Stimulated activated CD4-positive, alpha-beta T cell treated with anti-CD3 and anti-CD28 coated beads, Interleukin-1b, Interleukin-23, amount 100 ng/mL, for 24 hours (primary cell): ENCODE measurements around the gene ENTPD1.
"Not testable (repeated sequence)": the region's sequence is repeated elsewhere in the genome, so short reads cannot be mapped to it uniquely, and the experiment has no call there.

Source experiments
- DNase-seq, 4 experiments: peaks; one replicate each; pipeline ENCODE4 v3.0.0-alpha.2; 2020; ENCODE audit warnings: low read depth in 4 of 4, low spot score in 1 of 4

The ENTPD1 gene, protein sequence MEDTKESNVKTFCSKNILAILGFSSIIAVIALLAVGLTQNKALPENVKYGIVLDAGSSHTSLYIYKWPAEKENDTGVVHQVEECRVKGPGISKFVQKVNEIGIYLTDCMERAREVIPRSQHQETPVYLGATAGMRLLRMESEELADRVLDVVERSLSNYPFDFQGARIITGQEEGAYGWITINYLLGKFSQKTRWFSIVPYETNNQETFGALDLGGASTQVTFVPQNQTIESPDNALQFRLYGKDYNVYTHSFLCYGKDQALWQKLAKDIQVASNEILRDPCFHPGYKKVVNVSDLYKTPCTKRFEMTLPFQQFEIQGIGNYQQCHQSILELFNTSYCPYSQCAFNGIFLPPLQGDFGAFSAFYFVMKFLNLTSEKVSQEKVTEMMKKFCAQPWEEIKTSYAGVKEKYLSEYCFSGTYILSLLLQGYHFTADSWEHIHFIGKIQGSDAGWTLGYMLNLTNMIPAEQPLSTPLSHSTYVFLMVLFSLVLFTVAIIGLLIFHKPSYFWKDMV

DNA sequence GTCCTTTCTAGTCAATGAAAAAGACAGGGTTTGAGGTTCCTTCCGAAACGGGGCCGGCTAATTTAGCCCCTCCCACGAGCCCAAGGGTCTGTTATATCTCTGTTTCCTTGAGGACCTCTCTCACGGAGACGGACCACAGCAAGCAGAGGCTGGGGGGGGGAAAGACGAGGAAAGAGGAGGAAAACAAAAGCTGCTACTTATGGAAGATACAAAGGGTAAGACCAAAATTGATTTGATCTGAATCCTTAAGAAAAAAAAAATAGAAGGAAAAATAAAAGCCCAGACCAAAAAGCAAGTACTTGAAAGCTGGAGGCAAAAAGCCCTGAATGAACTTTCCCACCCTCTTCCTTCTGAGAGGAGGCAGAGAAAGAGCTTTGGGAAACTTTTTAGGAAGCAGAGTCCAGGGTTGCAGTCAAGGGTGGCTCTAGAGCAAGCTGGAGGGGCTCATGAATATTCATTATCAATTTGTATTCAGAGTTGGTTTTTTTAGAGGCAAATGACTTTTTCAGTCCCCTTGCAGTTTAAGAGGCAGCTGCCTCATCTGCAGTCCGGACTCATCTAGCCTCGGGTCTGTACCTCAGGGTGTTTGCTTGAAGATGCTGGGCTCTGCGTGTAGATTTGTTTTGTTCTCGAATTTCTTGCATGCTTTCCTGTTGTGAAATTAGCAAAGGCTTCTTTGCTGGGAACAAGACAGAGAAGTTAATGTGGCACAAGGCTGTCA lies at the start of gene ENTPD1:
Gene ENTPD1, plus strand, starts transcription at position 123 of the 721 bp plus-strand sequence. Its CDS starts 77 bp downstream, at position 200.
- no peak for DNase-seq

DNA sequence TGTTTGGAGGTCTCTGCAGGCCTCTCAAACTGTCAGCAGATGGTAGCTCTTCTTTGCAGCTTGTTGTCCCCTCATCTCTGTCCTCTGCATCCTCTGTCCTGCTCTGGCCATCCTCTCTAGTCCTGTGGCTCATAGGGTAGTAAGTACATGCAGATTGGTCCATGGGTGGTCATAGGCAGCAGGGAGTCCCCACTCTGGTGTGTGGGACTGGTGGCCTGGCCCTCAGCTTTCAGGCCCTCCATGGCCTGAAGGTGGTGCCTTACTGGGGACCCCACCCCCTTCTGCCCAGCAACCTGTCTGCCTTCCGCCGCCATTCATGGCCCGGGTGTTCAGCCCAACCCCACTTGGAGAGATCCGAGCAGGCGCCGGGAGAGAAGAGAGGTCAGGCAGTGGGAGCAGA lies 49.4 kb upstream of the ENTPD1 start:
- DNase-seq = no peak

DNA sequence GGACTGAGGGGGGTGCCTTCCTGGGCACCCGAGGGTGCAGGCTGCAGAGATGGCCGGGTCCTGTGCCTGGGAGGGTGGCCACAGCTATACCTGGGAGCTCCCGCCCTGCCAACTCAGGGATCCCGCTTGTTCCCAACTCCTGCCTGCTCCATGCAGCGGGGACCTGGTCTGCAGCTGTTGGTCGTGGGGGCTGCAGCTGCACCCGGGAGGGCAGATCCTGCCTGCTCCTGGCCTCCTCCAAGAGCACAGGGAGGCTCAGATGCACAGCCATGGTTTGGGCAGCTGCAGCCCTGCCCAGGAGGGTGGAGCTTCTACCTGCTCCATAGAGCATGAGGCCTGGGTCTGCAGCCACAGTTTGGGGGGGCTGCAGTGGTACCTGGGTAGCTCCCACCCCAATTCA lies 49.0 kb upstream of the ENTPD1 start:
- DNase-seq = no peak

DNA sequence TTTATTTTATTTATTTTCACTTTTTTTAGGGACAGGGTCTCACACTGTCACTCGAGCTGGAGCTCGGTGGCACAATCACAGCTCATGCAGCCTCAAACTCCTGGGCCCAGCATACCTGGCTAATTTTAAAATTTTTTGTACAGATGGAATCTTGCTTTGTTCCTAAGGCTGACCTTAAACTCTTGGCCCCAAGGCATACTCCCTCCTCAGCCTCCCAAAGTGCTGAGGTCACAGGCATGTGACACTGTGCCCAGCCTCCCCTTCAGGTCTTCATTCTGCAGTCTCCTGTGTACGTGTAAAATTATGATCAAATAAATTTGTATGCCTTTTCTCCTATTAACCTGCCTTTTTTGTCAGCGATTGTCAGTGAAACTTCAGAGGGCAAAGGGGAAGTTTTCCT lies 44.5 kb upstream of the ENTPD1 start:
- no peak for DNase-seq

DNA sequence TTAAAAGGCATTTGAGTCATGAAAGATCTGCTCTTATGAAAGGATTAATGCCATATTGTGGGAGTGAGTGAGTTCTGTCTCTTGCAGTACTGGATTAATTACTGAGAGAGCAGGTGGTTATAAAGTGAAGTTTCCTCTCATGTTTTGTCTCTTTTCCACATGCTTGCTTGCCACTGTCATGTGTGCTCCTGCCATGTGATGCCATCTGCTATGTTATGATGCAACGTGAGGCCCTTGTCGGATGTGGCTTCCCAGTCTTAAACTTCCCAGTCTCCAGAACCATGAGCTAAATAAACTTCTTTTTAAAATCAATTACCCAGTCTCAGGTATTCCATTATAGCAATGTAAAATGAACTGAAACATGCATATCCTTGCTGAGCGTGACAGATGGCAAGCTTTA lies 39.5 kb upstream of the ENTPD1 start:
- no peak for DNase-seq

DNA sequence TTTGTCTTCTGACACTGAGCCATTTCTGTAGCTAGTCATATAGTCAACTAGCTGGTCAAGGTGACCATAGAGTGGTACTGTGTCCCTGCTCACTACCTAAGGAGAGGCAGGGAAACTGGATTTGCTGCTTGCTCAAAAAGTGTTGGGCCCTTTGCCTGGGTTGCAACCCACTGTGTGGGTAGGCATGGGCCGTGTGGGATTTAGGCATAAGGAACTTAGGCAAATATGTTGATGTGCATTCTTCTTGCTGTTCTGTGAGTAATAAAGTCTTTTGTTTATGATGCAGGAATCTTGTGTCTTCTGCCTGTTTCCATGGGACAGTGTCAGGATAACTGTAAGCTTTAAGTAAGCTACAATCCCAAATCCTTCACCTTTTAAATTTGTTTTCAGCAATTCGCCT lies 39.1 kb upstream of the ENTPD1 start:
- DNase-seq = no peak

DNA sequence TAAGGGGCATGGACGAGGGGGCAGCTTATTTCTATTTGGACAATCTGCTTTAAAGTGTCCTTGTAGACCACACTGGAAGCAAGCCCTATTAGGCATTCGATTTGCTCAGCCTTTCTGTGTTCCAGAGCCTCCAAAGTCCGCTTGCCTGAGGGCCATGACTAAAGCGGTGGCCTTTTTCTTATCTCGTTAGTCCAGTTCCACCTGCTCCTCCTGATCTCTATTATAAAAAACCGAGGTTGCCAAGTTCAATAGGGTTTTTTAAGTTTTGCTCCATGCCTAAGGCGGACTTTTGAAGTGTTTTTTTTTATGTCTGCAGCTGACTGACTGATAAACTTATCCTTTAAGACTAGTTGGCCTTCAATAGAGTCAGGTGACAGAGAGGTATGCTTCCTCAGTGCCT lies 35.2 kb upstream of the ENTPD1 start:
- DNase-seq = not testable (repeated sequence)

DNA sequence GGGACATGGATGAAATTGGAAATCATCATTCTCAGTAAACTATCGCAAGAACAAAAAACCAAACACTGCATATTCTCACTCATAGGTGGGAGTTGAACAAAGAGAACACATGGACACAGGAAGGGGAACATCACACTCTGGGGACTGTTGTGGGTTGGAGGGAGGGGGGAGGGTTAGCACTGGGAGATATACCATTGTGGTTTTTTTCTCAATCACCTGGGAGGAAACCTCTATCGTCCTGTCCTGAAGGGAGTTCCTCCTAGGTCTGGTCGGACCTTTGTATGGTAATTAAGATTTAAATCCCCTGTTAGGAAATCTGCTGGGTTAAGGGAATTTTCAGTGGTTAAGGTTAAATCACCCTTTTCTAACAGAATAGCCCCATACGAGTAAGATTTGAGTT lies 33.5 kb upstream of the ENTPD1 start:
- DNase-seq = not testable (repeated sequence)

DNA sequence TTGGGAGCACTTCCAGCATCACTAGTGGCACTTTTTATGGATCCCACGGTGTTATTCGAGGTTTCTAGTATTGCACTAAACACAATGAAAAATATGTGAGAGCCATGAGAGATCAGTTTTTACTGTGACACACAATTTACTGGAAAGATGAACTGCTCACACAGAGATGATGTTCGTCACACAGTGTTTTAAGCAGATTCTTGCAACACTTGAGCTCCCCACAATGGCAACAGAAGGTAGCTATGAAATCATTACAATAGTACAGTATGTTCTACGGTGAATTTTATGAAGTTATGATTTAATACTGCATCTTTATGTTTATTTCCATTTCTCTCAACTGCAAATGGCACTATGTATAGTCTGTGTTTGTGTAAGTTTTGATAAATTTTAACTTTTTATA lies 27.4 kb upstream of the ENTPD1 start:
- no peak for DNase-seq

DNA sequence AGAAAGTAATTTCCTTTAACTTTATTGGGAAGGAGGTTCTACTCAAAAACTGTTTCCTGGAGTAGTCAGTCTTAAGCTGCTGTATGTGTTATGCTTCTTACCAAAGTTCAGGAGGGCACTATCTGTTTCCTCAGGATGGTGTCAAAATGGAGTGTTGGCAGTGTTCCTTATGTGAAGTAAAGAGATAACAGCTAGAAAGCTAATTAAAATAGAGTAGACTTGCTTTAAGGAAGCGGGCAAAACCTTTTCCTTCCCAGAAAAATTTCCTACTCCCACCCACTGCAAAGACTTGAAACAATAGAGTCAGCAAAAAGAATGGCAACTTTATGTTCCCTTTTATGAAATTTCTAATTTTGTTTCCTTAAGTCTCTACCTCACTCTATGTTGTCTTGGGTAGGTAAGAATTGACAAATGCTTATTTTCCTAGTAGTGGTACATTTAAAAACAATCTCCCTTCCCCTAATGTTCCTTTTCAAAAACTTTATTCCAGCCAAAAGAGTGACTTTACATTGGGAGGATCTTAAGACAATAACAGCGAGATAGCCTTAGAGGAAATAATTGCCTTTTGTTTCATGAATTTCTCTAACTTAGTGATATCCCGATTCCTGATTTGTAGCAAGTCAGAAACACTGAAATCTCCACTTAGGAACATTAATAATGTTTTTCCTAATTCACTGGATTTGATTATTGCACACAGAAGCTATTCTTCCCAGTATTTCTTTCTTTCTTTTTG lies 26.5 kb upstream of the ENTPD1 start:
- no peak for DNase-seq

DNA sequence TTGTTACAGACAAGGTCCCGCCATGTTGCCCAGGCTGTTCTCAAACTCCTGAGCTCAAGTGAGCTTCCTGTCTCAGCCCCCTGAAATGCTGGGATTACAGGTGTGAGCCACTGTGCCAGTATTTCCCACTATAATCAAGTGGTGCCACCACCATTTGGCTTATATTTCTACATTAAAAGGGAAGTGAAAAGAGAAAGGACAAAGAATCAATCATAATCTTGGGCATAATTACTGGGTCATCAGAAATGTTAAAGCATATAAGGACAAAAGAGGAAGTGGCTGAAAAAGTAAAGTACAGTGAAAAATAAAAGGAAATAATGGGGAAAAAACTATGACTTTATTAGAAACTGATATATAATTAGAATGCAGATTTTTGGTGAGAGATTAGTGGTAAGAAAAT lies 25.7 kb upstream of the ENTPD1 start:
- DNase-seq = no peak

DNA sequence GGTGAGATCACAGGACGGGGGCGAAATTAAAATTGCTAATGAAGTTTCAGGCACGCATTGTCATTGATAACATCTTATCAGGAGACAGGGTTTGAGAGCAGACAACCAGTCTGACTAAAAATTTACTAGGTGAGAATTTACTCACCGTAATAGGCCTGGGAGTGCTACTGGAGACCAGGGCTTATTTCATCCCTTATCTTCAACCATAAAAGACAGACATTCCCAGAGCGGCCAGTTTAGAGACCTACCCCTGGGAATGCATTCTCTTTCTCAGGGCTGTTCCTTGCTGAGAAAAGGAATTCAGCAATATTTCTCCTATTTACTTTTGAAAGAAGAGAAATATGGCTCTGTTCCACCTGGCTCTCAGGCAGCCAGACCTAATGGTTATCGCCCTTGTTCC lies 23.1 kb upstream of the ENTPD1 start:
- not testable (repeated sequence) for DNase-seq

DNA sequence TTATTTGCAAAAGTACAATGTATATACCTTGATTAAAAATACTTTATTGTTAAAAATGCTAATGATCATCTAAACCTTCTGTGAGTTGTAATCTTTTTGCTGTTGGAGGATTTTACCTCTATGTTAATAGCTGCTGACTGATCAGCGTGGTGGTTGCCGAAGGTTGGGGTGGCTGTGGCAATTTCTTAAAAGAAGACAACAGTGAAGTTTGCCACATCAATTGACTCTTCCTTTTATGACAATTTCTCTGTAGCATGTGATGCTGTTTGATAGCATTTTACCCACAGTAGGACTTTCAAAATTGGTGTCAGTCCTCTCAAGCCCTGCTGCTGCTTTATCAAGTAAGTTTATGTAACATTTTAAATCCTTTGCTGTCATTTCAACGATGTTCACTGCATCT lies 16.9 kb upstream of the ENTPD1 start:
- DNase-seq = no peak

DNA sequence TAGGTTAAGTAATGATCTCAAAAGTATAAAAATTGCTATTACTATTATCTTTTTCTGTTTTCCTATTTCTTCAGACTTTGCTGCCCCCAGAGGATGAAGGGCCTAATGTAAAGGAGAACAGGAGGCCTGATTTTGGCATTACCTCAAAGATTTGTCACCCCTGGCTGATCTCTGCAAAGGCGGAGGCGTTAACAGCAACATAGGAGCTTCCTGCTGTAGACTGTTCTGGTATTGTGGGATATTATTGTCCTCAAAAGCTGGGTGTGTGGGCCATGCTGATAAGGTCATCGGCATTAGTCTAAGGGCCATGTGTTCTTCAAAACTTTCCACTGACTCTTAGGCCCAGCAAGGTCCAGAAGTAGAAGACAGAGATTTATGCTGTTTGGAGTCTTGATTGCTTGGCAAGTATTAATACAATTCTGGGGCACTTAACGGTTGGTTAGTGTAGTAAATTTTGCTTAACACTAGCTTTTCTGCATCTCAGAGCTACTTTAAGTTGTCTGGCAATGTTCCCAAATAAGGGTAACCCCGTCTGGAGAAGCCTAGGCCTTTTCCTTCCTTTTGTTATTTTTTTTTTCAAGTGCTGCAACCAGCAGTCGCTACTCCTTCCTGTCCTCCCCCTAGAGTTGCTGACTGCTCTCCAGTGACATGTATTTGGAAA lies 14.0 kb upstream of the ENTPD1 start:
- no peak for DNase-seq

DNA sequence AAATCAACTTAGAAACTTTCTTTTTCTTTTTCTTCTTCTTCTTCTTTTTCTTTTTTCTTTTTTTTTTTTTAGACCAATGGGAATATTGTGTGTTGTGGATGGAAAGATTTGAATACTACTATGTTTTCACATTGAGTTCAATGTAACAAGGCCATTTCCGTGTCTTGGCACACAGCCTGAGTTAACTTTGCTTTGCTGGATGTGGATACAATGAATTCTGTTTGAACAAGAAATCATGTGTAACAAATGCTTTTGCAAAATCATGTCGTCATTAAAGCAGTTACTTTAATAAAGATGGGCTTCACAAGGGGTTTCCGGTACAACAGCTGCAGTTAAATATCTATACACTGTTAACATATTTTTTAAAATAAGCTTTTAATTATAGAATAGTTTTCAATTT lies 13.5 kb upstream of the ENTPD1 start:
- no peak for DNase-seq

DNA sequence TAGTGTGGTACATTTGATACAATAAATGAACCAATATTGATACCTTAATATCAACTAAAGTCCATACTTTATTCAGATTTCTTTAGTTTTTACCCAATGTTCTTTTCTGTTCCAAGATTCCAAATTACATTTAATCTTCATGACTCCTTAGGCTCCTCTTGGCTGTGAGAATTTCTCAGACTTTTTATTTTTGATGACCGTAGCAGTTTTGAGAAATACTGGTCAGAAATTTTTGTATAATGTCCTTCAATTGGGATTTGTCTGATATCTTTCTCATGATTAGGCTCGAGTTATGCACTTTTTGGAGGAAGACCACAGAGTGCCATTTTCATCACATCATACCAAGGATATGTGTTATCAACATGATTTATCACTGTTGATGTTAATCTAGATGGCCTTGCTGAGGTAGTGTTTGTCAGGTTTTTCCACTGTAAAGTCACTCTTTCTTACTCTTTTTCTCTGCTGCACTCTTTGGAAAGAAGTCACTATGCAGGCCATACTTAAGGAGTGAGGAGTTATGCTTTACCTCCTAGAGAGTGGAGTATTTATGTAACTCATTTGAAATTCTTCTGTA lies 12.9 kb upstream of the ENTPD1 start:
- no peak for DNase-seq

DNA sequence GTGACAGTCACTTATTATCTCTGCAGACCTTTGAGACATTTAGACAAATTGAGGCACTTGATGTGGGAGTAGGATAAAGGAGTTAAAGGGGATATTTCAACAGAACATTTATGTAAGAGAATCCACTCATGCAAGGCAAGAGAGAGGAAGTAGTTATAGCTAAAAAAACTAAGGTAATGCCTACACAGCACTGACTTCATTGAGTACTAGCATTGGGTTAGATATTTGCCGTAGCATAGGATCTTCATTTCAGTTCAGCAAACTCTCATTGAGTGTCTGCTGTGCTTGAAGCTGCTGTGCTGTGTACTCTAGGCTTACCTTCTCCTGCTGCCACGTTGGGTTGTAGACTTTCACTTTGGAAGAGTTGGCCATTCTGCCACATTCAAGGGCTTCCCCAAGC lies 10.5 kb upstream of the ENTPD1 start:
- no peak for DNase-seq

DNA sequence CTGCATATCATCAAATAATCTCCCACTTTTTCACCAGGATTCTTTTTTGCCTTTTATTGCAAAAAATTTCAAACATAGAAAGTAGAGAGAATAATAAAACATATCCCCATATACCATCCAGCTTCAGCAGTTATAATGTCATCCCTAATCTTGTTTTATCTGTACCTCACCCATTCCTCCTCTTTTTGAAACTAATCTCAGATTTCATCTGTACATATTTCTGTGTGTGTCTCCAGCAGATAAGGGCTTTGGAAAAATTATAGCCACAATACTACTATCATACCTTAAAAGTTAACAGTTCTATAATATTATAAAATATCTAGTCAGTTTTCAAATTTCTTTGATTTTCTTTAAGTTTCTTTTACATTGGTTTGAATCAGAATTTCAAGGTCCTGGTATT lies 7.6 kb upstream of the ENTPD1 start:
- no peak for DNase-seq

DNA sequence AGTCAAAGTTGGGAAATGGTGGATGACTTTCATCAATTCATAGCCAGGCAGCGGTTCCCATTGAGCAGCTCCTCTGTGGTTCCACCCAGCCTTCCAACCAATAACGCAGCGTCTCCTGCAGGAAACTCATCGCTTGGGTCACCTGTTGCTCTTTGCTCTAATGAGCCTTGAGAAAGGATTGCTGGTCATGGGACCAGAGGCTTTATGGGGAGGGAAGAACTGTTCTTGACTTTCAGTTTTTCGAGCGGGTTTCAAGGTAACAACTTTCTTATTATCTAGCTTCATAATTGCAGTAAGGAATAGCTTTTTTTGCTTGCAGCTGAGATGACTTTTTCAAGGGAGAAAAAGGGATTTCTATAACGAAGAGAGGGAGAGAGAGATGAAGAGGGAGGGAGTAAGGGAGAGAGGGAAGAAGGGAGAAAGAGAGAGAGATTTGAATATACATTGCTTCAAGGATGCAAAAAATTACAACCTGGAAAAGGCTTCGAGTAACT lies 405 bp upstream of the ENTPD1 start:
- no peak for DNase-seq

DNA sequence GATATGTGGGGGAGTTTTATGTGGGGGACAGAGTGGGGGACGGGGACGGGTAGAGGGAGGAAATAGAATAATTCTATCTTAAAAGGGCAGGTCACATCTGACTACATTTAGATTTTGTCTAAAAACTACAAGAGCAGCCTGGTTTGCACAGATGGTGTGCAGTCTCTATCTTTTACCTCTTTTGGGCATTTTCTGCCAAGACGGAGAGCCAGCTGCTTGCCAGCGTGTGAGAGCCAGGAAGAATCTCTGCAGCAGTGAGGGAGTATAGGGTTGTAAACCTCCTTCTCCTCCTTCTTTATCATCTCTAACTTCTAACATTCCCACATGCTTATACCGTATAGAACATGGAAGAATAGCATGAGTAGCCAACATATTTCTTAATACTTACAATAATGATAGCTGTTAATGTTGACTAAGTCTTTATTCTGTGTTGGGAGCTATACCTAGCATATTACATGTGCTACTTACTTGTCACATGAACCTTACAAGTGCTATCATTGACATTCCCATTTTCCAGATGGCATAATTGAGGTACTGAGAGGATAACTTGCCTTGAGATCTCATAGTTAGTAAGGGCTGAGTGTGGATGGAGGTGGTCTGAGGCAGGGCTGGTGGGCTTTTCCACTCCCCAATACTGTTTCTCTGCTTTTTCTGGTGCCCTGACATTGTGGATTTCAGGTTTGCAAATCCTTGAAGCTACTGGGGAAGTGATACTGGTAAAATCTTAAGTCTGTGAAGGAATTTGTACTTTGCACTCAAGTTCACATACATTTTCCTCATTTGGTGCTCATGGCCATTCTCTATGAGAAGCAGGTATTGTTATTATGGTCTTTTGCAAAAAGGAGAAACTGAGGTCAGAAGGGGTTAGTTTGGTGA lies 1.1 kb downstream of the ENTPD1 start:
- DNase-seq = no peak
